CD4-positive, alpha-beta T cell treated with Interleukin-6 for 4 hours (primary cell): ENCODE data around the gene CTNNA2.

Source experiments
- DNase-seq: peaks from one replicate; pipeline ENCODE4 v3.0.0-alpha.2; 2020; ENCODE audit warnings: mixed read lengths

CTNNA2 gene

DNA sequence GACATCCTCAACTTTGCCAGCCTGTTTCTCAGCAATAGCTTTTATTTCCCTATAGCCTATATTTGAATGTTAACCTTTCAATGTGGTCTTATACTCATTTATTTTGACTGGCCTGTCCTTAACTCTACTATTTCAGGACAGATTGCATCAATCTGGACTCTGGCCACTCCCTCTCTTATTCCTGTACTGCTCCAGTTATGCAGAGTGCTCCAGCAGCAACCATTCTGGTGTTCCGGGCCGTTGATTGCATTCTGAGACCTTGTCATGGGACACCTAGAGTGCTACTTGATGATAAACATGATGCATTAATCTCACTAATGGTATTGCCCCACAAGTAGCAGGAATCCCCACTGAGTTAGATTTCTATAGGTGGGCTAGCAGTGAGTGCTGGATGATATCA lies 428.3 kb downstream of the CTNNA2 start:
- DNase-seq: no peak

DNA sequence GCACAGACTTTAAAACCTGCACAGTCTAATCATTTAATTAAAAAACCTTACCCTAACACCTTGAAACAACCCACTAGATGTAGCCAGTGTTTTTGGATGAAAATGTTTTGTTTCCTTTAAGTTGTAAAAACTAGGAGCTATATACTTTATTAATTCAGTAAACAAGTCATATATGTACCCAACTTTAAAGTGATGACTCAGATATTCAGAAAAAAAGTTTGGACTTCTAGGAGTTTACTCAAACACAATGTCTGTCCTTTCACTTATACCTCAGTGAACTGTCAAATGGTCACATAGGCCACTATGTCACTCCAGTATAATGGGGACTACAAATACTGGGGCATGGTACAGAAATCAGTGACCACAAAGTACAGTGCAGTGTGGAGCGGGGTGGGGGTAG lies 431.4 kb downstream of the CTNNA2 start:
- DNase-seq: no peak

- DNase-seq: no peak
Measured at GRCh38 chr2:79945653-79946445, 433.0 kb downstream of the CTNNA2 start.

DNA sequence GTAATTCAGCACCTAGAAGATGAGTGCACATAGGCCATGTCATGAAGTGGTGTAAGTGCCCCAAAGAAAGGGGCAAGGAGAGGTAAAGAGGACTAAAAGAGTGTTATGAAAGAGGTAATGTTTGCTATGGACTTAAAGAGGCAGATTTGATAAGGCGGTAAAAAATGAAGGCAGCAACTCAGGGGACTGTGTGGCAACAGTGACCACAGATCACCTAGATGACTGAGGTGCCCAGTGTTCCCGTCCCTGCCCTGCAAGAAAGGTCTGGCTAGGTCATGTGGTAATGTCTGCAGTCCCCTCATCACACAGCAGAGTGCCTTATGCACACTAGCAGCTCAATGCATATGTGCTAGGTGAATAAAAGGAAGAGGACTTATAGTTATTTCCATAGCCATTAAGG lies 434.9 kb downstream of the CTNNA2 start:
- DNase-seq: no peak

GRCh38 chr2:79950526-79950925 lies 437.7 kb downstream of the CTNNA2 start:
- DNase-seq: no peak

DNA sequence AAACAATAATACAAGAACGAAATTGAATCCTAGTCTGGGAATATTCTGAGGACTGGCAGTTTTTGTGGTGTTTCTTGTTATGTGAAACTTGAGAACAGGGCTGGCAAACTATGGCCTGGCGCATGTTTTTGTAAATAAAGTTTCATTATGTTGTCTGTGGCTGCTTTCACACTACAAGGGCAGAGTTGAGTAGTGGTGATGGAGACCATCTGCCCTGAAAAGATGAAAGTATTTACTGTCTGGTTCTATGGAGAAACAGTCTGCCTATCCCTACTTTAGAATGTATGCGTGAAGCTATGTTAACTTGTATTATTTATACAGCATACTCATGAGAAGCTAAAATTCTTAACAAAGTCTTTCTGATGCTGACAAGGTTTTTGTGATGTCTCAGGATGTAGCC lies 439.8 kb downstream of the CTNNA2 start:
- no peak for DNase-seq

DNA sequence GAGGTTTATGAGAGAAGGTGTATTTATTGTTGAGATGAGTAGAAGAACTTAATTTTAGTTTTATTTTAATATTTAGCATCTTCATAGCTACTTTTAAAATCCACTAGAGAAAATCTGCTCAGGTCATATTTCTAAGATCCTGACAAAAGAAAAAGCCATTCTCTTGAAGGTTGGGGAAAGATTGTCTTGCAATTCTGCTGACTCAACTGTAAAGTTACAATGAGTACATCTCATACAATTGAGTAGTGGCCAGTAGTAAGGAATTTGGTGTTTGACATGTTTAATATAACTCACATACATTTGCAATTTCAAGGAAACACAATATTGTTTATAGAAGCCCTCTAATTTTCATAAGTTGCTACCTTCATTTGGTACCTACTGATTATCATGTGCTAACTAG lies 447.2 kb downstream of the CTNNA2 start:
- no peak for DNase-seq

GRCh38 chr2:79960519-79960918 lies 447.7 kb downstream of the CTNNA2 start:
- DNase-seq: no peak

DNA sequence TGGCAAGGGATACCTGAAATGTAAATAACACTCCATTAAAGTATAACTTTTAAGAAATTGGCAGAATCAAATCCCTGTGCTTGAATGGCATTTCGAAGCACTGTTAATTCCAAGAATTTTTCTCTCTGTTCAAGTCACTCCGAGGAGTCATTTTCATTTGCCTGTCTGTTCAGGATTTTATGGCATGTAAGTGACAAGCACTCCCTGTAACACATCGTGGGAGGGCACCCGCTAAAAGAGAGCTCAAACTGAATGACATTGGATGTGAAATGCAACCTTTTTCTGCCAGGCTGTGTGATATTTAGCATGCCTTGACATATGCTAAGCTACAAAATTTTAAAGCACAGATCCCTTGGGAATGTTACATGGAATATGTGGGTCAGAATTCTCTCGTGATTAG lies 452.1 kb downstream of the CTNNA2 start:
- DNase-seq: no peak

DNA sequence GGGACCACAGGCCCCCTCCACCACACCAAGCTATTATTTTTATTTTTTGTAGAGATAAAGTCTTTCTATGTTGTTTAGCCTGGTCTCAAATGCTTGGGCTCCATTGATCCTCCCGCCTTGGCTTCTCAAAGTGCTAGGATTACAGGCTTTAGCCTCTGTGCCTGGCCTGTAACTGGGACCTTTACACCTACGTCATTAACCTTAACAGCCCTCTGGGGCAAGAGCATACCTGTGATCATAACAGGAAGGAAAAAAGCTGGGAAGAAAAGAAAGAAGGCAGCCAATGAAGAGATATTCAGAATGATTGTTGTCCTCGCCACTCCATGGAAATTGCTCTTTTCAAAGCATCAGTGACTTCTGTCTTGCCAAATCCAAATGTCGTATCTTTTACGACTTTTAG lies 453.5 kb downstream of the CTNNA2 start:
- DNase-seq: no peak

DNA sequence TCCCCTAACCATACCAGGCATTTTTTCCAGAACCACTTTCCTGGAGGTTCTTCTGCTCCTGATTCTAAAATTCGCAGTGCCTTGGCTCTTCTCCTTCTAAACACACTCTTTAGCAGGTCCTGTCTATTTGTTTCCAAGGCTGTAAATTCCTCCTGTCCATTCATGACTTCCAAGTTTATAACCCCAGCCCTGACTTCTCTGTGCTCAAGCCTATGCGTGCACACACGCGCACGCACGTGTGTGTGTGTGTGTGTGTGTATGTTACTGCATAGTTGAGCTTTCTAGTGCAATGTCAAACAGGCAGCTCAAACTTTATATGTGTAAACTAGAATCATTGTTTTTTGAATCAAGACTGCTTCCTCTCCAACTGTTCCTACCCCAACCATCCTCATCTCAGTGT lies 454.0 kb downstream of the CTNNA2 start:
- DNase-seq: no peak

DNA sequence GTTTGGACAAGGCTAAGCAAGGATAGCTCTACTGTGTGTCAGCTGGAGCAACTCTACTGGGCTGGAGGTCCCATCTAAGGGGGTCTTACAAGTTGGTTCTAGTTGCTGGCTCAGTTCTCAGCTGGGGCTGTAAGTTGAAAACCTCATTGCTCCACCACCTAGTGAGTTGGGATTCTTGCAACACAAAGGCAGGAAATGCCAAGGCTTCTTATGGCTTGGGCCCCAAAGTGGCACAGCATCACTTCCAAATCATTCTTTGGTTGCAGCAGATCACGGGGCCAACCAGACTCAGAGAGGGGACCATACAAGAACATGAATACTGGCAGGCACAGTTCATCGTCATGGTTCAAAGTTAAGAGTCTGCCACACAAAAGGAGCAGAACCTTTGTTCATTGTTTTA lies 459.0 kb downstream of the CTNNA2 start:
- no peak for DNase-seq

DNA sequence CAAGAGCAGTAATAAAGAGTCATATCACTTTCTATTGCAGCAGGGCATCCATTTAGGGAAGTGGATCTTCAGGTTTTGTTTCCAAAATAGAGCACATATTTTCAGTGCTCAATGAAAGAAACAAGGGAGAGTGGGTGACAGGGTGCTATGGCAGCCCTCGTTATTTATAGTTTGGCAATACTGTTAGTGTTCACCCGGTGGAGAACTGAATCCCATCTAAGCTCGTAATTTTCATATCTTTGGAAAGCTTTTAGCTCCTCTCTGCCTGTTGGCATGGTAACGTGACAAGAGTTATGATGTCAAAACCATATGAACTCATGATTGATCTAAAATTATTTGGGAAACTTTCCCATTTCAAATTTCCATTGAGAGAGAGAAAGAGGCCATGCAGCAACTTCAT lies 459.8 kb downstream of the CTNNA2 start:
- no peak for DNase-seq

GRCh38 chr2:79975791-79976565 lies 463.1 kb downstream of the CTNNA2 start:
- no peak for DNase-seq

DNA sequence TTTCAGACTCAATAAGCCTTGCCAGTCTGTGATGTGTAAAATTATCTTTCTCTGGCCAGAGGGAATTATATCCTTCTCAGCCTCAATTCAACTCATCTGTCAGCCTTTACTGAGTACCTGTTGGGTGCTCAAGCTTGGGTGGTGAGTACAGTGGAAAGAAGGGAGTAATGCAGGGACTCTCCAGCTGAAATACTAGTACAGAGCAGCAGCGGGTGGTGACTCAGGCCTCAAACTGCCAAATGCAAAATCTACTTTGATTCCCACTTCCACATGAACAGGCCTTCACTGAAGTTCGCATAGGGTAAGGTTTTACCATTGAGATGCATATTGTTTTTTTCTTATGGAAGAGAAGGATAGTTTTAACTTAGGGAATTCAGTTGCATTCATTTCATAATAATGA lies 464.9 kb downstream of the CTNNA2 start:
- DNase-seq: no peak

DNA sequence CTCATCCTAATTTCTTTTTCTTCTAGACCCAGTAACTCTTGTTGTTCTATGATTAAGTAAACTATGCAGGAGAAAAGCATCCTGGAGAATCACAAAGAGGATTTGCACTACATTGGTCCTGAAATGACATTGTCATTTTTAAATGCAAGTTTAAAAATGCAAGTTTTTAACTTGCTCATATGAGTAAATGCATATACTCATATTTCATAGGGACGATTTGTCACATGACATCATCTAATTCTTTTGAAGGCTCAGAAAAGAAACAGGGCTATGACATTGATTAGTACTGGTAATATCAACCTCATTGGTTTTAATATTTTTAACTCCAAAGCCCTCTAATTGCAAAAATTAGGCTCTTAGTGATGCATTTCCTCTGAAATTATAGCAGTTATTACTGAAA lies 467.3 kb downstream of the CTNNA2 start:
- no peak for DNase-seq

- no peak for DNase-seq
Measured at GRCh38 chr2:79980816-79981215, 468.0 kb downstream of the CTNNA2 start.

DNA sequence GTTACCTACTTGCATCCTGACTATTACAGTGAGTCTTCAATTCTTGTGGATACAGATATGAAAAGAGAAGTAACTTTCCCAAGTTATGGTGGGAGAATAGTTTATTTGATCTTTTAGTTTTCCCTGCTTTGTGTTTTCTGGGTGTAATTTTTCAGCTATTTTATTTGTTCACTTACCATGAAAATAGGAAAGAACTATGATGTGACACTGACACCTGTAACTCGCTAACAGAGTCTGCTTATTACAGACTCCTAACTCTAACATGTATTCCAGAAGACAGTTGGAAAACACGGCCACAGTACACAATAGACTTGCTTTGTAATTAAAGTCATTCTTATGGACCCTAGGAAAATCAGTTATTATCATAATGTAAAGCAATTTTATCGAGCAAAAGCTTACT lies 468.5 kb downstream of the CTNNA2 start:
- no peak for DNase-seq

DNA sequence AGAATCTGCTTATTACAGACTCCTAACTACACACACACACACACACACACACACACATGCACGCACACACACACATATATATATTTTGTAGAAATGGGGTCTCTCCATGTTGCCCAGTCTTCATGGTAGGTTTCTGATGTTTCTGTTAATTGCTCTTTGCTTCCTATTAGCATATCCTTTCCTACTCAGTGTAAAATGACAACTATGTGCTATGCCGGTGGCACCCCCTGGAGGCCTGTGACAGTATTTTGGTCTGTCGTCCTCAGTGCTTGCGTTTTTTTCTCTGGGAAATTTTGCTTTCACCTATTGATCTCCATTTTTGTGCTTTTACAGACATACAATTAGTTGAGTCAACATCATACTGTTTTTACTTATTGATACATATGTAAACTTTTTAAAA lies 469.6 kb downstream of the CTNNA2 start:
- no peak for DNase-seq

GRCh38 chr2:79984476-79984875 lies 471.6 kb downstream of the CTNNA2 start:
- DNase-seq: no peak

GRCh38 chr2:79985145-79985544 lies 472.3 kb downstream of the CTNNA2 start:
- no peak for DNase-seq

DNA sequence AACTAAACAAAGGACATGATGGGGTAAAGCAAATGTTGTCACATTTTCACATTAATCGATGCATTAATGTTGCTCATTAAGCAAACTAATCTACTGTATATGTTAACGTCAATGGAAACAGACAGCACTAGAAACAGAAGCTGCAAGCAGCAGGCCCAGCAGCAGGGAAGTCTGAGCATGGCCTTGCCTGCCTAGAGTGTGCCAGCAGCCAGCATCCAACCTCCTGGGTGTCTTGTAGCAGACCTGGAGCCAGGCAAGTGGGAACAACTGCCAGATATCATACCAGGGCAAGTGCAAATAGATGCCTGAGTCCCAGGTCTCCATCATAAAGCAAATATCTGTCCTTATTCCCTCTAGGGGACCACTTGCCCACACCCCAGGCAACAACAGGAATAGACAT lies 472.7 kb downstream of the CTNNA2 start:
- DNase-seq: no peak

DNA sequence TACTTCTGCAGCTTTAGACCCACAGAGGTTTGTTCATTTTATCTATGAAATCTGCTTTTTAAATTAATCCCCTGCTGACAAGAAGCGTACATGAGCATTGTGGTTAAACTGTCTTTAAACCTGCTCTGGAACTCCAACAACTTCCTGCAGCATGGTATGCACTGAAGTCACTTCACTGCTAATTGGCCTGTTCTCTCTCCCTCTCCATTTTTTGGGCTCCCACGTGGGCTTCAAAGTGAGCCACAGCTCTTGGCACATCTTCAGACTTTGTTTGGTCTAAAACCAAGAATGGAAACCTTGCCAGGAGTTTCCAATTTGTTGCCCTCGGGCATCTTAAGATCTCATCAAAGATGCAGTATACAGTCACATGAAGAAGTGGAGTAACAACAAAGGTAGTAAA lies 480.3 kb downstream of the CTNNA2 start:
- DNase-seq: no peak

DNA sequence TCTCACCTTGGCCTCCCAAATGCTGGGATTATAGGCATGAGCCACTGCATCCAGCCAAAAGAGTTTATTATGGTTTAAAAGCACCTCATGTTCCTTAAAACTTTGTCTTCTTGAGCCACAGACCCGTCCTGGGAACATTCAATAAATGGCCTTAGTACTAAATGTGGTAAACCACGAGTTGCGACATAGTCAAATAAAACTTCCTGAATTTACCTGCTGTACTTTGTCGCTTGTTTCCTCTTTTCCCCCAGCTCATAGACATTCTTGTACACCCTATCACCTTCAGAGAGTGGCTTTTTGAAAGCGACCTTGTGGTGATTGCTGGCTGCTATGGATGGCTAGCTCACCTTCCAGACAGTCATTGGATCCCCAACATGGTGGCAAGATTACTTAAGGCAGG lies 481.3 kb downstream of the CTNNA2 start:
- no peak for DNase-seq

DNA sequence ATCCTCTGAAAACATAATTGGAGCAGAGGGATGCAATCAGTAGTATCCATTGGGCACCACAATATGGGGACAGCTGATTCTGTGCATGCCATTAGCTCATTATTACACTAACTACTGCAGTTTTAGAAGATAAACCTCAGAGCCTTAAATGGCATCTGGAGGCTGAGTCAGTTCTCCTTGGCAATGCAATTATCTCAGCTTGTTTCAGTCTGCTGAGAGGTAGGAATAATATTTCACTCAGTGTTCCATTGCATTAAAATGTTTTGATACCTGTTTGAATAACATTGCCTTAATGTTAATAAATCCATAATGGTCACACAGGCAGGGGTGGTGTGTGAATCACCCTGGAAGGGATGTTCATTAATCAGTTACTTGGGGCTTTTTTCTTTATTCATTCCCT lies 482.1 kb downstream of the CTNNA2 start:
- no peak for DNase-seq
